Progenitor cell of endocrine pancreas (in vitro differentiated cells): ENCODE results near the gene UNC13D. TPM values are rescaled to one million over a fixed set of nuclear protein-coding genes. Genes with fewer than 3 reads are reported as not detected.
A peak's percentile ranks its signal among the peaks of the same experiment; 100 is the strongest.

Experiments
- DNase-seq: peaks from one replicate; pipeline ENCODE4 v3.0.0; 2021; ENCODE audit warnings: low spot score; ENCODE audit not compliant: unreplicated experiment
- H3K27ac Mint-ChIP-seq: 2 replicates; pipeline ENCODE4 v1.8.0; 2021; ENCODE audit warnings: mild to moderate bottlenecking, moderate library complexity, mixed read lengths
- H3K27me3 Mint-ChIP-seq: 2 replicates; pipeline ENCODE4 v1.8.0; 2021; ENCODE audit warnings: mixed read lengths
- H3K36me3 Mint-ChIP-seq: 2 replicates; pipeline ENCODE4 v1.8.0; 2022; ENCODE audit warnings: mixed read lengths; ENCODE audit not compliant: insufficient read depth
- H3K4me1 Mint-ChIP-seq: 2 replicates; pipeline ENCODE4 v1.8.0; 2021; ENCODE audit warnings: low read depth, mixed read lengths
- H3K4me3 Mint-ChIP-seq: 2 replicates; pipeline ENCODE4 v1.8.0; 2021; ENCODE audit warnings: low read depth, mild to moderate bottlenecking, moderate library complexity, mixed read lengths
- H3K9me3 Mint-ChIP-seq: 2 replicates; pipeline ENCODE4 v1.8.0; 2021; ENCODE audit warnings: low read depth, mixed read lengths
- CTCF ChIP-seq: fragments of 200-600 bp; sonication (generic); IDR thresholded peaks from one replicate; pipeline ENCODE4 v1.5.0; 2021; ENCODE audit warnings: antibody characterized with exemption, mild to moderate bottlenecking; ENCODE audit not compliant: unreplicated experiment
- total RNA-seq: library from RNA; stranded (reverse); gene quantifications from 2 replicates; pipeline ENCODE4 v1.2.1, GENCODE V29; 2021

UNC13D gene
- total RNA-seq, 1 donor from 2014 or later = 2.7 TPM

DNA sequence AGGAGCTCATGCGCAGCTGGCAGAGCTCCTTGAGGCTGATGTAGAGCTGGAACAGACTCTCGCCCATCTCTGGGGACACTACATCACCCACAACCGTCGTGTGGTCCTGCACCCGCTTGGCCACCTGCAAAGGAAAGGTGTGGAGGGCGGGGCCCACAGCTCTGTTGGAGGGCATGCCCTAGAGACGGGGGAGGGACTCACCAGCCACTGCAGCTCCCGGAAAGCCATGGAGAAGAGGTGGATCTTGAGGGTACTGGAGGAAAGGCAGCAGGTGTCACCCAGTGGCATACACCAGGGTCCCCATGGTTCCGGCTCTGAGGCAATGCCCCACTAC, 8.6 kb downstream of the UNC13D start:
- Mint-ChIP-seq H3K9me3 (no peaks in the 10 kb centered on the region), H3K4me3 (no peak overlapping the region), H3K27ac (no peak overlapping the region), H3K36me3 (no peaks in the 10 kb centered on the region), H3K4me1 (peaks cover 4% of the 10 kb centered on the region), H3K27me3 (no peaks in the 10 kb centered on the region)
- no peak for DNase-seq
- no peak for TF ChIP-seq CTCF

DNA sequence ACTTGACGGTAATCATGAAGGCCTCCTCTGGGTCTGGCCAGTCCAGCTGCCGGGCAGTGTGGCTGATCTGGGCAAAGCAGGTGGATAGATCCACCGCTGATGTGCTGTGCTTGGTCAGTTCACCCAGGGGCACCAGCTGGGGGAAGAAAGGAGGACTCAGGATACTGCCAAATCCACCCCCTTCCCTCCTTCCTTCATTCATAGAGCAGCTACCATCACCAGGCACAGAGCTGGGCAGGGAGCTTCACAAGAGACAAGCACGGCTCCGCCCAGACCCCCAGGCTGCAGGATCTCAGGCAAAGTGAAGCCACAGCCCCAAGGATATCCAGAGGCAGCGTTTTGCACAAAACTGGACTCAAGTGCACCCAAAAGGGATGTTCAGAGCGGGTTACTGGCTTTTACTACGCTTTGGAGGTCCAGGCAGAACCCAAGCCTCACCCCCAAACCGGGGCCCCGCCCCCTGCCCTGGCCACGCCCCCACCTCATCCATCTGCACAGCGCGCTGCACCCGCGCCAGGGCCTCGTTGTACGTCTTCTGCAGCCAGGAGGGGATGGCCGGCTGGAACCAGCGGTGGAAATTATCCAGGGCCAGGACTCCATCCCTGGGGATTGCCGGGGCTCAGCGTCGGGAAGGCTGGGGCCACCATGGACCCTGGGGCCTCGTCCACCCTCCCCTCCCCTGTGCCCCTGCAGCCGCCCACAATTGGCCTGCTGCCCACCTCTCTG, 9.1 kb downstream of the UNC13D start:
- TF ChIP-seq CTCF = no peak
- Mint-ChIP-seq H3K27ac (no peak overlapping the region), H3K9me3 (no peaks in the 10 kb centered on the region), H3K4me1 (peaks cover 4% of the 10 kb centered on the region), H3K4me3 (no peak overlapping the region), H3K27me3 (no peaks in the 10 kb centered on the region), H3K36me3 (no peaks in the 10 kb centered on the region)
- no peak for DNase-seq

- TF ChIP-seq CTCF = no peak
- Mint-ChIP-seq H3K36me3 (no peaks in the 10 kb centered on the region), H3K4me1 (peaks cover 4% of the 10 kb centered on the region), H3K27me3 (no peaks in the 10 kb centered on the region), H3K9me3 (no peaks in the 10 kb centered on the region), H3K27ac (no peak overlapping the region), H3K4me3 (no peak overlapping the region)
- no peak for DNase-seq
These were observed 9.8 kb downstream of the UNC13D start for GRCh38 chr17:75834279-75834920.

GRCh38 chr17:75832652-75833400, 11.4 kb downstream of the UNC13D start:
- peak overlapping the region; percentile 30 for H3K27ac Mint-ChIP-seq
- no peaks in the 10 kb centered on the region for H3K27me3 Mint-ChIP-seq
- H3K9me3 Mint-ChIP-seq = no peaks in the 10 kb centered on the region
- no peaks in the 10 kb centered on the region for H3K36me3 Mint-ChIP-seq
- no peak overlapping the region for H3K4me3 Mint-ChIP-seq
- no peak for TF ChIP-seq CTCF
- DNase-seq = no peak
- H3K4me1 Mint-ChIP-seq = peaks cover 4% of the 10 kb centered on the region

GRCh38 chr17:75832164-75832651, 12.0 kb downstream of the UNC13D start:
- H3K27ac Mint-ChIP-seq = peak overlapping the region; percentile 30
- DNase-seq = no peak

More at GRCh38 chr17:75832164-75832651, 12.0 kb downstream of the UNC13D start:
- TF ChIP-seq CTCF = no peak
- H3K36me3 Mint-ChIP-seq = no peaks in the 10 kb centered on the region
- peaks cover 4% of the 10 kb centered on the region for H3K4me1 Mint-ChIP-seq
- no peaks in the 10 kb centered on the region for H3K27me3 Mint-ChIP-seq
- no peaks in the 10 kb centered on the region for H3K9me3 Mint-ChIP-seq
- H3K4me3 Mint-ChIP-seq = no peak overlapping the region
